Umbilical cord (tissue), 2 donors: ENCODE data around the gene ATP2B2. TPM values are rescaled to one million over a fixed set of nuclear protein-coding genes. Genes with fewer than 3 reads are reported as not detected.

Source experiments
- DNase-seq: peaks from one replicate; pipeline ENCODE4 v3.0.0-alpha.2; 2015; ENCODE audit warnings: low spot score
- total RNA-seq: library from RNA; depleted of rRNA; stranded (reverse); fragments of >200 nt; gene quantifications from one replicate; pipeline ENCODE4 v1.2.3, GENCODE V29; 2014; ENCODE audit warnings: low replicate concordance; ENCODE audit not compliant: insufficient read depth

The ATP2B2 gene
- total RNA-seq, 1 donor from 2014 or later: 1.4 TPM

DNA sequence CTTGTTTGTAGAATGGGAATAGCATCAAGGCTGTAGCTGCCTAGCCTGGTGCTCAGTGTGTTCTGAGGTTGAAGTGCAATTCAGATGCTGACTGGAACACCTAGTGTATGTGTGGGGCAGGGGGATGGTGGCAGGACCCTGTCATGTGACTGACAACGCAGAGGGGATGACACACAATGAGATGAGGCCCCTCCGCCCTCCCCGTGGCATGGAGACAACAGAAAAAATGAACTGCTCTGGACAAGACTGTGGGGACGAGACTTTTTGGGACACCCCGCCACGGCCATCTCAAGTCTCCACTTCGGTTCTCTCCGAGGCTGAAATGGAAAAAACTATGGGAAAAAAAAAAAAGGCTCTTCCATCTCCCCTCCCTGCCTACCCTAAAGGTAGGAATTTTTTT, 174.1 kb downstream of the ATP2B2 start:
- DNase-seq: no peak

DNA sequence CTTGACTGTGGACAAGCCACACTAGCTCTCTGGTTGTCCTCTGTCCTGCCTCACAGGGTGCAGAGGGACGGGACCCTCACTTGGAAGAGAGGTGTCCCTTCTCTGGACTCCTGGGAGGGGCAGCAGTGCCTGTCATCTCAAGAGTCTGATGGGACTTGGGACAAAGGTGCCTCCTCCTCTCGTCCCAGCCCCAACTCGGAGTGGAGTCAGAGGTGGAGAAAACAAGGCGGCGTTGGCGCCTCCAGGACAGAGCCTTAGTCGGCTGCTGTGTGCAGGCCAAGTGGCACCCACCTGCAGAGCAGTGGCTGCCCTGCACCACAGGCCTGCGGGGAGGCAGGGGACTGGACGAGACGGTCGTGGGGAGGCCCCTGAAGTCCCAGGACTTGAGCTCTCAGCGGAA, 175.1 kb downstream of the ATP2B2 start:
- DNase-seq: no peak

DNA sequence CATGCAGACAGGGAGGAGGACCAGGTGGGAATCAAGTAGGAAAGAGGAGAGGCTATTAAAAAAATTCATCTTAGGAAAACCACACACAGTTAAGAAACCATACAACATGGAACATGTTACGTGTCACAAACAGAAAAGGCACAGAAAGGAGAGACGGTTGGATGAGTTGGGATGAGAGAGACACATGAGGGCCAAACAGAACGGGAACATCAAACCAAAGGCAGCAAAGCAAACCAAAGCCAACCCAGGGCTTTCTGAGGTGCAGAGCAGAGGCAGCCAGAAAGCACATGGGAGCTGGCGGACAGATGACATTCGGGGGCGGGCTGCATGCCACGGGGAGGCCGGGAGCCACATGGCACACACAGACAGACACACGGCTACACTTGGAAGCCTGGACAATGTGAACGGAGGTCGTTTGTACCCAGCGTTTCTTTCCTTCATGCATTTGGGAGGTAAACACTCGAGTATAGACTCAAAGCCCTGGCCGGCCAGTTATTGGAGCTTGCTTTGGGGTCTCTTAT, 175.8 kb downstream of the ATP2B2 start:
- no peak for DNase-seq

DNA sequence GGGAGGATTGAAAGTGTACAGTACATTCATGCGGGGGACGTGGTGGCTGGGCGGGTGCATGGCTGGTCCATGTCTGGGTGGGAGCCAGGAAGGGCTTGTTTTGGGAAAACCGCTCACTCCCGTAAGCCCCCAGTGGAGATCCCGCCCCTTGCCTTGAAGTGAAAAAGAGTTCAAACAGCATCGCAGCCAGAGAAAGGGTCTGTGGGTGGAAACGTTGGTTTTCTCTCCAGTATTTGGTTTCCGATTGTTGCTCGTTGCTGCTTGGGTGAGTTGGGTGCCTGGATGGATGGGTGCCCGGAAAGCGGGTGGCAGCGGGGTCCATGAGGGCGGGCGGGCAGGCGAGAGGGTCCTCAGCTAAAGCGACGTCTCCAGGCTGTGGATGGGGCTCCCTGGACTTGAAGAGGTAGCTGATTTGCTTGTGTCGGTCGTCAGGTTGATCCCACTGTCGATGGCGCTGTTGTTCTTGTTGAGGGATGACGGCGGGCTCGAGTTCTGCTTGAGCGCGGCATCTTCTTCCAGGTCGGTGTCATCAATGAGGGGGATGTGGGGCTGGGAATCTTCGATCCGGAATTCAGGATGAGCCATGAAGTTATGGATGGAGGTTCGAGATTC, 176.8 kb downstream of the ATP2B2 start:
- DNase-seq: no peak

DNA sequence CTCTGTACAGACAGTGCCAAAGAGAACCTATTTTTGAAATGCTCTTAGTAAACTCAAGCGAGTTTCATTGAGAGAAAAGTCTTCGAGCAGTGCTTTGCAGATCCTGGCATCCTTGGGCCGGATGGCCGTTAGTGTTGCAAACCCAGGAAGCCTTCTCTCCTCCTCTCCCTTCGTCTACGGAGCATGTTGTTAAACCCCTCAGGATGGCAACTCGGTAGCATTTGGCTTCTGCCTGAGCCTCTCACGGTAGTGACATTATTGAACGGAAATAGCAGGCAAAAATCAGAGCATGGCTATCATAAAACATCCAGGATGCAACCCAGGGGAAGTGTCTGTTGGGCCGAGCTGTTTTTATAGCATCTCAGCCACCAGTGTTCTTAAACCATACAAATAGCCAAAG, 177.8 kb downstream of the ATP2B2 start:
- DNase-seq: no peak

DNA sequence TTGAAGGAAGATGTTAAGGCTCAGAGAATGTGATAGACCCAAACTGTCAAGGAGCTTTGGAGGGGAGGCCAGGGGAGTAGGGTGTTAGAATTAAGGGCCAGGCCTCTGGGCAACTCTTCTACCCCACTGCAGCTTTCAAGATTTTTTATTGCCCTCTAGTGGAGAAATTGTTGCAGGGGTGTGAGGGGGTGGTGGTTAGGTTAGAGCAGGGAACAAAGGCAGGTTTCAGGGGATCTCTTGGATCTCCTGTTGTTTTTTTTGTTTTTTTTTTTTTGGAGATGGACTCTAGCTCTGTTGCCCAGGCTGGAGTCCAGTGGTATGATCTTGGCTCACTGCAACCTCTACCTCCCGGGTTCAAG, 183.1 kb downstream of the ATP2B2 start:
- no peak for DNase-seq

DNA sequence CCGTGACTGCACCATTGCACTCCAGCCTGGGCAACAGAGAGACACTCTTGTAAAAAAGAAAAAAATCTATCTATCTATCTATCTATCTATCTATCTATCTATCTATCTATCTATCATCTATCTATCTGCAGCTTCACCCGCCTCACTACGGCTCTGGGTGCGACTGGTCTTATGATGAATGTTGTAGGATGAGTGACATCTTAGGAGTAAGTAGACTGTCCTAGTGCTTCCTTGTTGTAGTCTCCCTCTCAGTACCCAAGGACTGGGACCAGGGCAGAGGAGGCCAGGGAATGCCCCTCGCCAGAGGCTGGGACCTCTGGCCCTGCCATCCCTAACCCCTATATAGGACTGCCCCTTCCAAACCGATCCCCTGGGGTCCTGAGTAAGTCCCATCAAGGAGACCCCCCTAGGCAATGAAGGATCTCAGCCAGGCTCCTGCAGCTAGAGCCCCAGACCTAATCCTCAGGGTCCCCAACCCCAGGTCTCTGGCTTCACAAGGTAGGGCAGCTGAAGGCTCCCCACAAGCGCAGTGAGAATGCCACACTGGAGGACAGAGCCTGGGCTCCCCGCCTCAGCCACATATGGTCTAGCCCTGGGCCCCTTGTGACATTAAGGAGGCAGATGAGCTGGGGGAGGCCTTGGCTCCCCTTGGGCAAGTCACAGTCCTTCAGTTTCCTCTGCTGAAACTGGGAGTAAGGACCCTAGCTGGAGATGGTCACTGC, 183.6 kb downstream of the ATP2B2 start:
- no peak for DNase-seq

DNA sequence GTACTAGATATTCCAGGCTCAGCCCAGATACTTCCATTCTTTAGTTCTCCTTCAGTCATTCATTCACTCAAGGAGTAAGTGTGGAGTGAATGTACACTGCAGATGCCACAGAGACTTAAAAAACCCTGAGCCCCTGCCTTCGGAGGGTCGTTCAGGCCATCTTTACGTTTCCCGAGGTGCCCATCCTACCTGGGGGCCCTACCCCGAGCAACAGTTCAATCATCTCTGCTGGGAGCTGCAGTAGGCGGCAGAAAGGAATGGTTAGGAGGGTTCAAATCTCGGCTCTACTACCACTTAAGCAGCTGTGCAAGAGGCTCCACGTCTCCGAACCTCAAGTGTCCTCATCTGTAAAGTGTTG, 185.1 kb downstream of the ATP2B2 start:
- DNase-seq: peak; percentile 6

DNA sequence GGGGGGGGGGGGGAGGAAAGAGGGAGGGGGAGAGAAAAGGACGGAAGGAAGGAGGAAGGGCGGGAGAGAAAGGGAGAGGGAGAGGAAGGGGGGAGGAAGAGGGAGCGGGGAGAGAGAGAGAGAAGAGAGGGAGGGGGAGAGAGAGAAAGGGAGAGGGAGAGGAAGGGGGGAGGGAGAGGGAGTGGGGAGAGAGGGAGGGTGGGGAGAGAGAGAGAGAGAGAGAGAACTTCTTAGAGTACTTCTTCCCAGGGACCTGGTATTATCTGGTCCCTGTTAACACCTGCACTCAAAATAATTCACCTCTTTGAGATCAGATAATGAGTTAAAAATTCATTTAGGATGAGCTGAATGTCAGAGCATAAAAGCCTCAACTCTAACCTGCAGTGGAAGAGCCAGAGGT, 185.6 kb downstream of the ATP2B2 start:
- DNase-seq: no peak

DNA sequence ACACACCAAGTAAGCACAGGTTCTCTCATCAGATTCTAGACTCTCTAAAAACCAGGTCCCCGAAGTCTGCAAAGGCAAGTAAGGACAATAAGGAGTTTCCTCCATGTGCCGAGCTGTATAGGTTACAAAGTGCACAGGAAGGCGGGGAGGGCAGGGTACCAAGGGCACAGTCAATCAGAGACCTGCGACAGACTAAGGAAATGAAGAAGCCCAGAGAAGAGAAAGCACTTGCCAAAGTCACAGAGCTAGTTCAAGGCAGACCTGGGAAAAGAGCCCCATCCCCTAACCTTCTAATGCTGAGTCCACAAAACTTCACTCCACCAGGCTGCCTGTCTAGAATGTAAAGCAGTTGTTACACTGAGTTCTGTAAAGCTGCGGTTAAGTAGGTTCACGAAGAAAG, 186.1 kb downstream of the ATP2B2 start:
- no peak for DNase-seq

DNA sequence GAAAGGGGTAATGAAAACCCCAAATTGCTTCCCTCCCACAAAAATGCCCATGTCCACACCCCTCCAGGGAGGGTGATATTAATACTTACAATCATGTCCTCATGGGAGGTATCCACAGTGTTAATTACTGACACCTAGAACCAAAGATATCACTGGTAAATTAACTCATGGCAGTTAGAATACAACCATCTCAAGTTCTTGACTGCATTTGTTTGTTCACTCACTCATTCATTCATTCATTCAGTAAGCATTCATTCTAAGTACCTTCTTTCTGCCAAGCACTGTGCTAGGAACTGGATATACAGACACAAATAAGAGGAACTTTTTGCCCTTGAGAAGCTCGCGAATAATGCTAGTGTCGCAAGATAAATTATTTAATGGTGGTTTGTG, 187.4 kb downstream of the ATP2B2 start:
- DNase-seq: no peak

DNA sequence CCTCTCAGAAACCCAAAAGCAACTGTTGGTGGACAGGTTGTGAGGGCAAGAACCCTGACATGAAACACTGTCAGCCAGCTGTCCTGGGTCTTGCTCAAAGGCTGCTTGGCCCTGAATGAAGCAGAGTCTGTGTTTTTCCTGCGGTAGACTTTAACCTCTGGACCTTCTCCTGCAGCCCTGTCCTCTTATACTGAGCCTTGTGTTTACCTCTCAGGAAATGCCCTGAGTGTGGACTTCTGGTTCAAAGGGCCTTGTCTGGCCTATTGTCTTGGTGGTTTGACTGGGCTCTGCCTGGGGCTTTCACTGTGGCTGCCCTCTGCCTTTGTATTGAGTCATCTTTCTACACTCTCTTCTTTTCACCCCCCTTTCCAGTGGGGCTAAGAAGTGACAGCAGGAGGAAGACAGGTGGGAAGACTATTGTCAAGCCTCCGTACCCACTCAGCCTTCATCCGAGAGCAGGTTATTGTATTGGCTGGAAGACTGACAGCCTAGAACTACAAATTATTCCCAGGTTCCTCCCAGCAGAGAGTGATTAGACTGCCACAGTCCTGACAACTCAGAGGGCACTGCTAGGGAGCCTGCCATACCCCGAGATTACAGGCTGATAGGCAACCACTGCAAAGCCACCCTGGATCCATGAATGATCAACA, 187.9 kb downstream of the ATP2B2 start:
- DNase-seq: no peak

DNA sequence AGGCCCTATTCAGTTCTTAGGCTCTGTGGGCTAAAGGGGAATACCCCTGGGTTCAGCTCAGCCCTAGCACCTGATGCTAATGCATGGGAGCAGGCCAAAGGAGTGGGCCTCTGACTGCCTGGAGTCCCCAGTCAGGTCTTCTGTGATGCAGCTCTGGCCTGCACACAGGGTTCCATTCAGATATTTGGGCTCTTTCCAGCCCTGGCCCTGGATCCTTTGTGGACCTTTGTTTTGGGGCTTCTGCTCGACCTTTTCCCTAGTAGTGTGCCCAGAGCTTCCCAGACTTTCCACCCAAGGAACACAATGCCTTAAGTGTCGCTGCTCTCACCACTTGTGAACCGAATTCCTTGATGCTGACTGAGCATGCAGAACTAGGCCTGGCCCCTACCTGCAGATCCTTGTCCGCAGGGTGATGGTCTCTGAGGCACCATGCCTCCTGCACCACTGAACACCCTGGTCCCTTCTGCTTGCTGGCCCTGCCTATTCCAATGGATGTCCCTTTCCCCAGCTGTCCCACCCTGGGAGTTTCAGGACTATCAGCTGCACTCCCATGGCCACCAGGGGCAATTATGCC, 189.5 kb downstream of the ATP2B2 start:
- no peak for DNase-seq

DNA sequence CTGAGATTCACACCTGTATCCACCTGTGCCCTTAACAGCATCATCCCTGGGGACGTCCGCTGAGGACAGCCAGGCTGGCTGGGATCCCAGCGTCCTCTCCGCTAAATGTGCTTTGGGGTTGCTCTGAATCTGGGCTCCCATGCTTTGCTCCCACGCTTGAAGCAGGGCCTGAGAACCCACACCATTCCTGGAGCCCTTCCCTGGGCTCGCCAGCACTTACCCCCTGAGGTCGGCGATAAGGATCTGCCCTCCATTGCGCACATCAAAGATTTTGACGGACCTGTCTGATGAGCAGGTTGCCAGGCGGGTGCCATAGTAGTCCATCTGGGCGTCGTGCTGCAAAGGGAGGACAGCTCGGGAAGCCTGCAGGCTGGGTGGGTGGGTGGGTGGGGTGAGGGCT, 190.3 kb downstream of the ATP2B2 start:
- no peak for DNase-seq

DNA sequence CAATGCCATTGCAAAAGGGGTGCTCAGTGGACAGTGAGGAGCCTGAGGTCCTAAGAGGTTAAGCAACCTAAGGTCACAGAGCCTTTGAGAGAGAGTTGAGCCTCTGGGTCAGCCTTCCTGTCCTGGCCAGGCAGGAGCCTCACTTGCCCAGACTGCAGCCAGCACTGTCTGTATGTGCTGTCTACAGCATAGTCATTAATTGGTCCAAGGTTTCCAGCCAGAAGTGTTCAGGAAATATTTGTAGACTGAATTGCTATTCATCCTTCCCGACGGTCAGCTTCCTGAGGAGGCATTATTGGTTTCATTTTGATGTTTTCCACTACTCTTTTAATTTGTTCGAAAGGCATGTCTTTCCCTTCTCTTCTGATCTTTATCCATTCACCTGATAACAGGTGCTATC, 192.5 kb downstream of the ATP2B2 start:
- no peak for DNase-seq

DNA sequence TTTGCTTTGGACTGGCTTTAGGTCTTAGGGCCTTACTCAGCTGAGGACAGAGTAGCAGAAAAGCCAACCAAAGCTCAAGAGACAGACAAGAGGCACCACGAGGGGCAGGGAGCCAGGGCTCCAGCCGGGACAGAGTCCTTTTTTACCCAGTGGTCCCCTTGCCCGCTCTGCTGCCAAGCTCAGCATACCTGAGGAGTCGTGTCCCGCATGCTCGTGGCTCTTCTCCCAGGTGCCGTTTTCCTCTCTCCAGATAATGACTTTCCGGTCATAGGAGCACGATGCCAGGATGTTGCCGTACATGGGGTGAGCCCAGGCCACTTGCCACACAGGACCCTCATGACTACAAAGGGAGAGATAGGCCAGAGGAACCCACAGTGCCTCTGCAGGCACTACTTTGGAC, 193.0 kb downstream of the ATP2B2 start:
- no peak for DNase-seq

DNA sequence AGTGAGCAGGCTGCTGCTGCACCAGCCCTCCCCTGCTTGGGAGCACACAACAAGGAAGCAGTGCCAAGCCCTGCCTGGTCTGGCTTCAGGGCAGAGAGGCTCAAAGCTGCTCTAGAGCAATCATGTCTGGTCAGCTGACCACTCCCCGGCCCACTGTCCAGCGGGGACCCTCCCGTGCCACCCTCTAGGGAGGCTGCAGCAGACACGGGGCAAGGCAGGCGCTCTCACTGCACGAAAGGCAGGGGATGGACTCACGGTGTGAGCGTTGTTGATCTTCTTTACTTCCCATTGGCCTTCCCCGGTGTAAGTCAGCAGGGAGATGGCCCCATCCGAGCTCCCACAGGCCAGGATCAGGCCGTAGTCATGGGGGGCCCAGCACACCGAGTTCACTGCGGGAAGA, 193.7 kb downstream of the ATP2B2 start:
- no peak for DNase-seq

DNA sequence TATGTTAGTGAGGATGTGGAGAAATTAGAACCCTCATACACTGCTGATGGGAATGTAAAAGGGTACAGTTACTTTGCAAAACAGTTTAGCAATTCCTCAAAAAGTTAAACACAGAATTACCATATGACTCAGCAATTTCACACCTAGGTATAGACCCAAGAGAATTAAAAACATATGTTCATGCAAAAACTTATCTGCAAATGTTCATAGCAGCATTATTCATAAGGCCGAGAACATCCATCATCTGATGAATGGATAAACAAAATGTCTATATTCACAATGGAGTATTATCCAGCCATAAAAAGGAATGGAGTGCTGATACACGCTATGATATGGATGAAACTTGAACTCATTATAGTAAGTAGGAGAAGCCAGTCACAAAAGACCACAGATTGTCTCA, 194.8 kb downstream of the ATP2B2 start:
- DNase-seq: no peak

DNA sequence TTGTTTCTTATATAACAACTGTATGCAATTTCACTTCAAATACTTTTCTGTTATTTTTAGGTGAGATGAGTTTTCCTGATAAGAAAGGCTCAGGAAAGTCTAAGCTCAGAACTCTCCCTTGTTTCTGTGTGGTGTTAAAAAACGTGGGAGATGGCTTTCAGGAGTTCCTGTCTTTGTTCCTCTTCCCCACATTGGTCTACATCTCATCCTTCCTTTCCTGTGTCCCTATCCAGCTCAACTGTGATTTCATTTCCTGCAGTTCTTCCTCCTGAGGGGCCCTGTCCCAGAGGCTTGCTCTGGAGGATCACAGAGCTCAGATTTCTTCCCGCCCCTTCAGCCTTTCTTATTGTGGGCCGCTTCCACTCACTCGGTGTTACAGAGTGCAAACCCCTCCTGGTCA, 195.7 kb downstream of the ATP2B2 start:
- no peak for DNase-seq

DNA sequence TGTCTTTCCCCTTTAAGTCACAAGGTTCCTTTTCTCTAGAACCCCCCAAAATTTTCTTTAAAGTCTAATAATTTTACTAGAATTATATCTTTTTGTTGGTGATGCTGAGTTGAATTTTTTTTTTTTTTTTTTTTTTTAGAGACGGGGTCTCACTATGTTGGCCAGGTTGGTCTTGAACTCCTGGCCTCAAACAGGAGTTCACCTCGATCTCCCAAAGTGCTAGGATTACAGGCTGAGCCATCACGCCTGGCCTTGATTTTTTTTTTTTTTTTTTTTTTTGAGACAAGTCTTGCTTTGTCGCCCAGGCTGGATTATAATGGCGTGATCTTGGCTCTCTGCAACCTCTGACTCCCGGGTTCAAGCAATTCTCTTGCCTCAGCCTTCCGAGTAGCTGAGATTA, 196.7 kb downstream of the ATP2B2 start:
- no peak for DNase-seq

DNA sequence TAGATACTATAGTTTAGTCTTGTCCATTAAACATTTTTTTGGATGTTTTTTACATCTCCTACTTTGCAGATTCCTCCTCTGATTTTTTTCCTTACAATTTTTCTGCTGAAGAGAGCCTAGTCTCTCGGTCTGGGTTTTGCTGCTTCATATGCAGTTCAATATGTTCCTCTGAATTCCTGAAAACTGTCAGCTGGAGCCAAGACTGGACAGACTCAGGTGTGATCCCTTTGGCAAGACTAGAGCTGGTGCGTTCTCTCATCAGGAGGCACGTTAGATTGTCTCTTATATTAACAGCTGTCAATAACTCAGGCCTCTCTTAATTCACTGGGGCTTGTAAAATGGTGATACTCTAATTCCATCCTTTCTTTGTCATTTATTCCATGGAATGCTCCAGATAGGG, 199.2 kb downstream of the ATP2B2 start:
- no peak for DNase-seq

DNA sequence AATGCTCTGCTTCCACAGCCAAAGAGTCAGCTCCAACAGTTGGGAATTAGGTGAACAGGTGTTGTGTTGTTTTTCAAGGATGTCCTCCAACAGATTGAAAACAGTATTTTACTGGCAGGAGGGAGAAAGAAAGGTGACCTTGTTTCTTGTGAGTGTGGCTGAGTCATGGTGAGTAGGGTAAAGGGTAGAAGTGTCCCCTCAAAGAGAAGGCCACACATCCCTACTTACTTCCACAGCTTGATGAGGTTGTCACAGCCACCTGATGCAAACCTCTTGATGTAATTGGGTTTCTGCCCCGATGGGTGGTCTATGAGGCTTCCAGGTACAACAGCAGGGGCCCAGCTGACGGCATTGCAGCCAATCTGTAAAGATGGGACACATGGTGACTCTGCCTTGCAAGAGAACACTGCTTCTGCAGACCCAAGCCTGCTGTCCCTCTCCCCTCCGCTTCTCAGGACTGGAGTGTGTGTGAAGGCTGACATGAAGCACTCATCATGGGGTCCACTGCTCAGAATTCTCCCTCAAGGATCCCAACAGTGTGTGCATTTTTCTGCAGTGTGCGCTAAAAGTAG, 200.0 kb downstream of the ATP2B2 start:
- DNase-seq: no peak

DNA sequence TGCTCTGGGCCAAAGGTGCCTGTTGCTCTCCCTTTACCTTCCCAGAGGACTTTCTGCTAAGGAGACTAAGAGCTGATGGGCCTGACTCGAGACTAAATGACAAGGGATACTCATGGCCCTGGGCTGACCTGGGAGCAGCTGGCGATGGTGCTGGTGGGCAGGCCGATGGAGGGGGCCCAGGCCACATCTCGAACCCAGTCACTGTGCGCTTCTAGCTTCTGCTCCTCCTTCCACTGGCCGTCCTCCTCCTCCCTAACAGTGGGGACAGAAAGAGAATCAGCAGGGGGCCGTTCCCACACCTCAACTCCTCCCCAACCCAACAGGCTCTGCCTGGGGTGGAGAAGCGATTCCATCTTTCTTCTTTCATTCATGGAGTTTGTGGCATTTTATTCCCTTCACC, 200.5 kb downstream of the ATP2B2 start:
- DNase-seq: no peak
